Osteoblast (primary cell): ENCODE results near the gene SCN10A. TPM values are rescaled to one million over a fixed set of nuclear protein-coding genes. Genes with fewer than 3 reads are reported as not detected.

ENCODE experiments used
- DNase-seq: peaks from one replicate; pipeline ENCODE4 v3.0.0; 2011; ENCODE audit warnings: low spot score, mixed read lengths; ENCODE audit not compliant: insufficient read length; ENCODE audit errors: missing footprints
- H2AFZ ChIP-seq: 2 replicates; pipeline ENCODE4 v1.6.0; 2011; ENCODE audit warnings: mild to moderate bottlenecking, low read length
- H3K27ac ChIP-seq: 2 replicates; pipeline ENCODE4 v1.5.1; 2011; ENCODE audit warnings: mild to moderate bottlenecking, low read depth, low read length, moderate library complexity
- H3K27me3 ChIP-seq: 2 replicates; pipeline ENCODE4 v1.6.0; 2012; ENCODE audit warnings: mild to moderate bottlenecking, control low read depth, inconsistent platforms, low read length, moderate library complexity; ENCODE audit not compliant: insufficient read depth
- H3K36me3 ChIP-seq: 2 replicates; pipeline ENCODE4 v1.5.1; 2011; ENCODE audit warnings: mild to moderate bottlenecking, low read length, control low read depth, moderate library complexity; ENCODE audit not compliant: insufficient read depth
- H3K4me1 ChIP-seq: 2 replicates; pipeline ENCODE4 v1.5.1; 2011; ENCODE audit warnings: mild to moderate bottlenecking, low read length, control low read depth, moderate library complexity; ENCODE audit not compliant: insufficient read depth
- H3K4me2 ChIP-seq: 2 replicates; pipeline ENCODE4 v1.6.0; 2011; ENCODE audit warnings: mild to moderate bottlenecking, low read length; ENCODE audit not compliant: insufficient read depth
- H3K4me3 ChIP-seq: fragments of 200-600 bp; sonication (generic); 3 replicates; pipeline ENCODE4 v1.5.1; 2012; ENCODE audit warnings: mild to moderate bottlenecking, low read length, inconsistent platforms; ENCODE audit not compliant: insufficient read depth
- H3K79me2 ChIP-seq: 2 replicates; pipeline ENCODE4 v1.6.0; 2012; ENCODE audit warnings: mild to moderate bottlenecking, low read length, control low read depth, inconsistent platforms; ENCODE audit not compliant: insufficient read depth
- H3K9me3 ChIP-seq: 2 replicates; pipeline ENCODE4 v1.5.1; 2011; ENCODE audit warnings: low read depth, low read length, control low read depth
- H4K20me1 ChIP-seq: 2 replicates; pipeline ENCODE4 v1.6.0; 2012; ENCODE audit warnings: mild to moderate bottlenecking, low read length, control low read depth; ENCODE audit not compliant: insufficient read depth
- total RNA-seq: library from RNA; depleted of rRNA; stranded (reverse); fragments of >200 nt; gene quantifications from 2 replicates; pipeline ENCODE4 v1.2.3, GENCODE V29; 2012
- TF ChIP-seq, protein P1 (sequence below): IDR thresholded peaks from 2 replicates; pipeline ENCODE4 v1.5.1; 2011; ENCODE audit warnings: mild to moderate bottlenecking, low read depth, low read length, moderate library complexity; ENCODE audit errors: extremely low read depth

The SCN10A gene
- total RNA-seq, 1 donor, result not detected

- H3K4me2 ChIP-seq, result no peak overlapping the region
- H3K27ac ChIP-seq, result no peak overlapping the region
- no peaks in the 10 kb centered on the region for H4K20me1 ChIP-seq
- no peak overlapping the region for H3K4me3 ChIP-seq
- no peaks in the 10 kb centered on the region for H3K79me2 ChIP-seq
- TF ChIP-seq, protein P1, sequence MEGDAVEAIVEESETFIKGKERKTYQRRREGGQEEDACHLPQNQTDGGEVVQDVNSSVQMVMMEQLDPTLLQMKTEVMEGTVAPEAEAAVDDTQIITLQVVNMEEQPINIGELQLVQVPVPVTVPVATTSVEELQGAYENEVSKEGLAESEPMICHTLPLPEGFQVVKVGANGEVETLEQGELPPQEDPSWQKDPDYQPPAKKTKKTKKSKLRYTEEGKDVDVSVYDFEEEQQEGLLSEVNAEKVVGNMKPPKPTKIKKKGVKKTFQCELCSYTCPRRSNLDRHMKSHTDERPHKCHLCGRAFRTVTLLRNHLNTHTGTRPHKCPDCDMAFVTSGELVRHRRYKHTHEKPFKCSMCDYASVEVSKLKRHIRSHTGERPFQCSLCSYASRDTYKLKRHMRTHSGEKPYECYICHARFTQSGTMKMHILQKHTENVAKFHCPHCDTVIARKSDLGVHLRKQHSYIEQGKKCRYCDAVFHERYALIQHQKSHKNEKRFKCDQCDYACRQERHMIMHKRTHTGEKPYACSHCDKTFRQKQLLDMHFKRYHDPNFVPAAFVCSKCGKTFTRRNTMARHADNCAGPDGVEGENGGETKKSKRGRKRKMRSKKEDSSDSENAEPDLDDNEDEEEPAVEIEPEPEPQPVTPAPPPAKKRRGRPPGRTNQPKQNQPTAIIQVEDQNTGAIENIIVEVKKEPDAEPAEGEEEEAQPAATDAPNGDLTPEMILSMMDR, result no peak
- no peak for DNase-seq
- peaks cover 10% of the 10 kb centered on the region for H3K27me3 ChIP-seq
- H3K36me3 ChIP-seq, result no peaks in the 10 kb centered on the region
- no peaks in the 10 kb centered on the region for H3K9me3 ChIP-seq
- H3K4me1 ChIP-seq, result peaks cover 2% of the 10 kb centered on the region
- no peak overlapping the region for H2AFZ ChIP-seq
These were observed 93.0 kb downstream of the SCN10A start for GRCh38 chr3:38722781-38723568.

DNA sequence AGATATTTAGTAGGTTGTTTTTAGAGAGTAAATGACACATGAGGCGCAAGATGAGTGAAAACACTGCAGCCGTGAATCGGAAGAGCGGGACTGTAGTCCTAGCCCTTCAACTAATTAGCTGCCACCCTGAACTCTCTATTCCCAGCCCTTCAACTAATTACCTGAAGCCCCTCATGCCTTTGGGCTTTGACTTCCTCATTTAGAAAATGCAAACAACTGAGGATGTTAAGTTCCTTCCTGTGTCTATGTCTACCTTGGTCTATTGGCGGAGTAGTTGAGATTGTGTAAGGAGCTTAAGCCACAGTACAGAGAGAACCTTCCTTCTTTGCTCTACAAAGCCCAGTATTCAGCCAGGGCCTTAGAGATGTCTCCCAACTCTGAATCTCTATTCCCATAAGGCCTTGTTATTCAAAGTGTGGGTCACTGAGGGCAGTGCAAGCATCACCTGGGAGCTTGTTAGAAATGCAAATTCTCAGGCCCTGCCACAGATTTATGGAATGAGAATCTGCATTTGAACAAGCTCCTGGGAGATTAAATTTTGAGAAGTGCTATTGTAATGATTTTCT lies 94.7 kb downstream of the SCN10A start:
- Histone ChIP-seq H3K27me3 (peaks cover 10% of the 10 kb centered on the region), H2AFZ (no peak overlapping the region), H3K36me3 (no peaks in the 10 kb centered on the region), H3K27ac (no peak overlapping the region), H3K4me1 (peaks cover 2% of the 10 kb centered on the region), H3K4me2 (no peak overlapping the region), H3K79me2 (no peaks in the 10 kb centered on the region), H3K9me3 (no peaks in the 10 kb centered on the region), H3K4me3 (no peak overlapping the region), H4K20me1 (no peaks in the 10 kb centered on the region)
- DNase-seq, result no peak
- TF ChIP-seq, protein P1, result no peak

GRCh38 chr3:38720465-38720864 lies 95.6 kb downstream of the SCN10A start:
- no peak for DNase-seq
- no peaks in the 10 kb centered on the region for H4K20me1 ChIP-seq
- H3K36me3 ChIP-seq, result no peaks in the 10 kb centered on the region
- H3K4me2 ChIP-seq, result no peak overlapping the region
- no peaks in the 10 kb centered on the region for H3K79me2 ChIP-seq
- peaks cover 2% of the 10 kb centered on the region for H3K4me1 ChIP-seq
- TF ChIP-seq, protein P1, result no peak
- peaks cover 10% of the 10 kb centered on the region for H3K27me3 ChIP-seq
- H3K27ac ChIP-seq, result no peak overlapping the region
- no peak overlapping the region for H3K4me3 ChIP-seq
- no peak overlapping the region for H2AFZ ChIP-seq
- no peaks in the 10 kb centered on the region for H3K9me3 ChIP-seq
